NT2/D1 (cell line): ENCODE results near the gene ZDHHC1.

ENCODE experiments used
- DNase-seq: peaks from one replicate; pipeline ENCODE4 v3.0.0-alpha.2; 2011; ENCODE audit warnings: low read depth, low spot score
- H3K27me3 ChIP-seq: 2 replicates; pipeline ENCODE4 v1.6.0; 2011; ENCODE audit warnings: mild to moderate bottlenecking; ENCODE audit not compliant: insufficient read length, insufficient read depth
- H3K36me3 ChIP-seq: 2 replicates; pipeline ENCODE4 v1.6.1; 2011; ENCODE audit warnings: mild to moderate bottlenecking, low read length, mixed read lengths; ENCODE audit not compliant: insufficient read depth, insufficient read length
- H3K4me1 ChIP-seq: 2 replicates; pipeline ENCODE4 v1.5.1; 2011; ENCODE audit not compliant: insufficient read depth, insufficient read length
- H3K4me3 ChIP-seq: 2 replicates; pipeline ENCODE4 v1.5.1; 2011; ENCODE audit warnings: low read depth; ENCODE audit not compliant: insufficient read length
- H3K9ac ChIP-seq: 2 replicates; pipeline ENCODE4 v1.6.0; 2011; ENCODE audit warnings: low read depth; ENCODE audit not compliant: insufficient read length
- H3K9me3 ChIP-seq: 2 replicates; pipeline ENCODE4 v1.5.1; 2011; ENCODE audit warnings: mild to moderate bottlenecking, low read length; ENCODE audit not compliant: insufficient read depth
- SUZ12 ChIP-seq: IDR thresholded peaks from 2 replicates; pipeline ENCODE4 v1.6.1; 2011; ENCODE audit not compliant: insufficient read length, insufficient read depth; ENCODE audit errors: extremely low read depth
- YY1 ChIP-seq: IDR thresholded peaks from 2 replicates; pipeline ENCODE4 v1.6.1; 2011; ENCODE audit not compliant: insufficient read length, insufficient read depth
- ZNF274 ChIP-seq: IDR thresholded peaks from 2 replicates; pipeline ENCODE4 v1.6.1; 2011; ENCODE audit warnings: mild to moderate bottlenecking, low read depth, low read length

Gene ZDHHC1

GRCh38 chr16:67394155-67395104, 21.8 kb downstream of the ZDHHC1 start:
- no peaks in the 10 kb centered on the region for H3K9me3 ChIP-seq
- H3K4me3 ChIP-seq: peak overlapping the region; percentile 54
- peaks cover 40% of the 10 kb centered on the region for H3K4me1 ChIP-seq
- peaks cover 55% of the 10 kb centered on the region for H3K27me3 ChIP-seq
- no peaks in the 10 kb centered on the region for H3K36me3 ChIP-seq
- H3K9ac ChIP-seq: peak overlapping the region; percentile 65
- TF ChIP-seq SUZ12: no peak
- no peak for DNase-seq

- DNase-seq: no peak
- peak overlapping the region; percentile 54 for H3K4me3 ChIP-seq
Measured at GRCh38 chr16:67393788-67394154, 22.5 kb downstream of the ZDHHC1 start.

GRCh38 chr16:67393111-67393787, 23.0 kb downstream of the ZDHHC1 start, which contains the start of gene TPPP3:
TSS of gene TPPP3 (minus strand) at chr16:67393498. CDS start at chr16:67391111, 2,387 bp downstream.
- H3K4me3 ChIP-seq: peak within 1 kb of the TSS; percentile 54
- peaks cover 36% of the 10 kb centered on the region for H3K4me1 ChIP-seq
- no peak for TF ChIP-seq SUZ12
- no peak for TF ChIP-seq YY1
- no peak for TF ChIP-seq ZNF274
- peaks cover 45% of the 10 kb centered on the region for H3K27me3 ChIP-seq
- peak; percentile 66 for DNase-seq
- H3K9ac ChIP-seq: peak within 1 kb of the TSS; percentile 82
- no peaks in the 10 kb centered on the region for H3K9me3 ChIP-seq
- no peaks in the 10 kb centered on the region for H3K36me3 ChIP-seq

More at GRCh38 chr16:67393788-67394154, 22.5 kb downstream of the ZDHHC1 start:
- H3K9me3 ChIP-seq: no peaks in the 10 kb centered on the region
- TF ChIP-seq YY1: no peak
- TF ChIP-seq ZNF274: no peak
- TF ChIP-seq SUZ12: no peak
- peaks cover 36% of the 10 kb centered on the region for H3K4me1 ChIP-seq
- peak overlapping the region; percentile 51 for H3K9ac ChIP-seq
- H3K27me3 ChIP-seq: peaks cover 50% of the 10 kb centered on the region
- H3K36me3 ChIP-seq: no peaks in the 10 kb centered on the region

GRCh38 chr16:67392301-67393059, 23.8 kb downstream of the ZDHHC1 start:
- Histone ChIP-seq H3K27me3 (peaks cover 44% of the 10 kb centered on the region), H3K9ac (peak overlapping the region; percentile 82), H3K36me3 (no peaks in the 10 kb centered on the region), H3K4me3 (peak overlapping the region; percentile 54), H3K9me3 (no peaks in the 10 kb centered on the region), H3K4me1 (peaks cover 34% of the 10 kb centered on the region)
- TF ChIP-seq SUZ12: no peak
- no peak for TF ChIP-seq YY1
- no peak for TF ChIP-seq ZNF274
- no peak for DNase-seq

GRCh38 chr16:67391424-67392300, 24.6 kb downstream of the ZDHHC1 start:
- DNase-seq: no peak
- Histone ChIP-seq H3K4me3 (no peak overlapping the region), H3K4me1 (peaks cover 26% of the 10 kb centered on the region), H3K36me3 (no peaks in the 10 kb centered on the region), H3K9me3 (no peaks in the 10 kb centered on the region), H3K9ac (peak overlapping the region; percentile 22), H3K27me3 (peaks cover 44% of the 10 kb centered on the region)
- TF ChIP-seq YY1 (no peak), ZNF274 (no peak), SUZ12 (no peak)

GRCh38 chr16:67390816-67391423, 25.4 kb downstream of the ZDHHC1 start:
- TF ChIP-seq YY1 (no peak), ZNF274 (no peak), SUZ12 (no peak)
- Histone ChIP-seq H3K9ac (no peak overlapping the region), H3K4me1 (peaks cover 23% of the 10 kb centered on the region), H3K4me3 (no peak overlapping the region), H3K36me3 (no peaks in the 10 kb centered on the region), H3K27me3 (peaks cover 44% of the 10 kb centered on the region), H3K9me3 (no peaks in the 10 kb centered on the region)
- DNase-seq: no peak
